Measurements from ENCODE around the gene NCAM2.

NCAM2 gene

GRCh38 chr21:21179619-21180298 lies 181.6 kb downstream of the NCAM2 start:
- DNase-seq: no peak

GRCh38 chr21:21182401-21183010 lies 184.3 kb downstream of the NCAM2 start:
- no peak for DNase-seq

GRCh38 chr21:21183092-21183491 lies 184.9 kb downstream of the NCAM2 start:
- no peak for DNase-seq

GRCh38 chr21:21184771-21185528 lies 186.7 kb downstream of the NCAM2 start:
- no peak for DNase-seq

GRCh38 chr21:21187579-21187978 lies 189.4 kb downstream of the NCAM2 start:
- no peak for DNase-seq

- DNase-seq: no peak
Observed at GRCh38 chr21:21188513-21189195, 190.4 kb downstream of the NCAM2 start.

- DNase-seq: no peak
Observed at GRCh38 chr21:21195417-21195943, 197.3 kb downstream of the NCAM2 start.

- DNase-seq: no peak
Observed at GRCh38 chr21:21196087-21196486, 197.9 kb downstream of the NCAM2 start.

- no peak for DNase-seq
Observed at GRCh38 chr21:21196848-21197247, 198.6 kb downstream of the NCAM2 start.

- no peak for DNase-seq
Observed at GRCh38 chr21:21199342-21200102, 201.3 kb downstream of the NCAM2 start.

GRCh38 chr21:21200103-21200938 lies 202.1 kb downstream of the NCAM2 start:
- DNase-seq: no peak

- no peak for DNase-seq
Observed at GRCh38 chr21:21200939-21201615, 202.9 kb downstream of the NCAM2 start.

GRCh38 chr21:21203822-21204339 lies 205.7 kb downstream of the NCAM2 start:
- DNase-seq: no peak

GRCh38 chr21:21204366-21204996 lies 206.3 kb downstream of the NCAM2 start:
- no peak for DNase-seq

- no peak for DNase-seq
Observed at GRCh38 chr21:21205604-21206003, 207.4 kb downstream of the NCAM2 start.

GRCh38 chr21:21210552-21210951 lies 212.3 kb downstream of the NCAM2 start:
- DNase-seq: no peak

GRCh38 chr21:21213297-21213696 lies 215.1 kb downstream of the NCAM2 start:
- no peak for DNase-seq

GRCh38 chr21:21216047-21216446 lies 217.8 kb downstream of the NCAM2 start:
- no peak for DNase-seq

- DNase-seq: no peak
Observed at GRCh38 chr21:21226472-21226871, 228.3 kb downstream of the NCAM2 start.

- no peak for DNase-seq
Observed at GRCh38 chr21:21230672-21231071, 232.5 kb downstream of the NCAM2 start.
